Fibroblast of skin of abdomen (primary cell): ENCODE data around the gene ZNF451.

ENCODE experiments used
- DNase-seq: peaks from one replicate; pipeline ENCODE4 v3.0.0-alpha.2; 2013

Gene ZNF451

GRCh38 chr6:57207872-57208271 lies 117.9 kb downstream of the ZNF451 start:
- DNase-seq: no peak

DNA sequence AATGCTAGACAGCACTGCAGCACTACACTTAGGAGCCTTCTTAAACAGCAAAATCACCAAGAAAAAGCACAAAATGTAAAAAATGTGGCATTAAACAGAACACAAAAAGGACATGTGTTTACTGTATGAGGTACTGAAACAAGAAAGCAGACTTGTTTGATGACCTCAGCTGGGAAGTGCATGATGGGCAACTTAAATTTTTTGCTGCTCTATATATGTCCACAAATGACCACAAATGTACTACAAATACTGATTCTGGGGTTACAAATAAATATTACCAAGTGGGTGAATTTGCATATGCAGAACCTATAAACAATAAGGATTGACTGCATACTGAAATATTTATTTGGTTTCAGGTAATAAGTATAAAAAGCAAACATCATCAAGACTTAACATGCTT lies 119.0 kb downstream of the ZNF451 start:
- no peak for DNase-seq

GRCh38 chr6:57210060-57210459 lies 120.1 kb downstream of the ZNF451 start:
- DNase-seq: no peak

DNA sequence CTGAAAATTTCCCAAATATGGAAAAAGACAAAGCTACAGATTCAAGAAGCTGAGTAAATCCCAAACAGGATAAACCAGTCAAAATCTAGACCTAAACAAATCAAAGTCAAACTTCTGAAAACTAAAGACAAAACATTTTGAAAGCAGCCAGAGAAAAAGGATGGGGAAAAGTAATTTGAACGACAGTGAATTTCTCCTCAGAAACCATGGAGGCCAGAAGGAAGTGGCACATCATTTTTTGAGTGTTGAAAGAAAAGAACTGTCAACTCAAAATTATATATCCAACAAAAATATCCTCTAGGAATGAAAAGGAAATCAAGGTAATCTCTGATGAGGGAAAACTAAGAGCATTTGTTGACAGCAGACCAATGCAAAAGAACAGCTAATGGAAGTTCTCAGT lies 125.3 kb downstream of the ZNF451 start:
- no peak for DNase-seq

- DNase-seq: no peak
Measured at GRCh38 chr6:57216235-57217101, 126.5 kb downstream of the ZNF451 start.

GRCh38 chr6:57217270-57217669 lies 127.3 kb downstream of the ZNF451 start:
- DNase-seq: no peak
